OCI-LY1 (cell line): Measurements from ENCODE around the gene JAG1.

ENCODE experiments used
- EZH2 ChIP-seq: fragments of 200-600 bp; sonication (generic), shearing (Covaris generic); IDR thresholded peaks from 2 replicates; pipeline ENCODE4 v1.8.0; 2017; ENCODE audit warnings: borderline replicate concordance, mixed run types, mild to moderate bottlenecking, antibody characterized with exemption, low read length, moderate library complexity, mixed read lengths
- TF ChIP-seq, protein P1 (sequence below): fragments of 200-600 bp; sonication (generic), shearing (Covaris generic); IDR thresholded peaks from 2 replicates; pipeline ENCODE4 v1.5.1; 2017; ENCODE audit warnings: mild to moderate bottlenecking, antibody characterized with exemption, low read length, moderate library complexity, mixed read lengths

DNA sequence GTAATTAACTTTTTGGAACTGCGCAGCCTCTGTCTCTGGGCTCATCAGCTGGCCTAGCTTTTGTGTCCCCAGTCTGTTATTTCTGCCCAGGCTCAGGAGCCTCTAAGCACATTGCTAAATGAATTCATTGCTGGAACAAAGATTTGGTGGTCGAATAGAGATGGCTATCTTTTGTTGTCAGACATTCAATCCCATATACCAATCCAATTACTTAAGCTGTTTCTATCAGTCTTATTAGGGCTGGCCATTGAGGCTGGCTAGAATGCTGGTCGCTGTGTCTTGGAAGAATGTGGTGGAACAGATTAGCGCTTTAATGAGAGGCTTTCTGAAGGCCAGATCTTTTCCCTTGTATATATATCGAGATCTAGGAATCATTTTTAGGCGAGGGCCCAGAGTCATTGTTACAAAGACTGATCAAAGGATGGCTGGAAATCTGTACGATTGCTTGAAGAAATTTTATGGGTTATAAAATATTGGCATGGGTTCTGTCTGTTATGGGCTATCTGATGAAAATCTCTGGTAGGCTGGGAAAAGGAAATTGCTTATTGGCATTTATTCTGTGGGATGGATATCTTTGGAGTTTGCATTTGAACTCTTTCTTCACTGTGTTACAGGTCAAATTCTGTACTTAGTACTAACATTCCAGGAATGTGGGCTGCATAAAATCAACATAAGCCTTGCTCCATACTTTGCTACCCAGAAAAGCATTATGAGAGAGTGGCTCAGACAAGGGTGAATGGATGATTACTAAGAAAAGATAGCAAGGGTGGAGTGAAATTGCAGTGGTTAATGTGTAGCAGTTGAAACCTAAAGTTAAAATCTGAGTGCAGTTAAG lies 34.8 kb upstream of the JAG1 start:
- TF ChIP-seq EZH2 = no peak
- TF ChIP-seq, protein P1, sequence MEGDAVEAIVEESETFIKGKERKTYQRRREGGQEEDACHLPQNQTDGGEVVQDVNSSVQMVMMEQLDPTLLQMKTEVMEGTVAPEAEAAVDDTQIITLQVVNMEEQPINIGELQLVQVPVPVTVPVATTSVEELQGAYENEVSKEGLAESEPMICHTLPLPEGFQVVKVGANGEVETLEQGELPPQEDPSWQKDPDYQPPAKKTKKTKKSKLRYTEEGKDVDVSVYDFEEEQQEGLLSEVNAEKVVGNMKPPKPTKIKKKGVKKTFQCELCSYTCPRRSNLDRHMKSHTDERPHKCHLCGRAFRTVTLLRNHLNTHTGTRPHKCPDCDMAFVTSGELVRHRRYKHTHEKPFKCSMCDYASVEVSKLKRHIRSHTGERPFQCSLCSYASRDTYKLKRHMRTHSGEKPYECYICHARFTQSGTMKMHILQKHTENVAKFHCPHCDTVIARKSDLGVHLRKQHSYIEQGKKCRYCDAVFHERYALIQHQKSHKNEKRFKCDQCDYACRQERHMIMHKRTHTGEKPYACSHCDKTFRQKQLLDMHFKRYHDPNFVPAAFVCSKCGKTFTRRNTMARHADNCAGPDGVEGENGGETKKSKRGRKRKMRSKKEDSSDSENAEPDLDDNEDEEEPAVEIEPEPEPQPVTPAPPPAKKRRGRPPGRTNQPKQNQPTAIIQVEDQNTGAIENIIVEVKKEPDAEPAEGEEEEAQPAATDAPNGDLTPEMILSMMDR = no peak
